LNCaP clone FGC (cell line): ENCODE measurements around the gene SLC4A8.

Source experiments
- DNase-seq: peaks from one replicate; pipeline ENCODE4 v3.0.0-alpha.2; 2011; ENCODE audit warnings: low read depth
- H3K4me3 ChIP-seq: 2 replicates; pipeline ENCODE4 v1.5.1; 2011; ENCODE audit warnings: mild to moderate bottlenecking, low read depth, low read length, control low read depth
- TF ChIP-seq, protein P1 (sequence below): IDR thresholded peaks from 2 replicates; pipeline ENCODE4 v1.5.1; 2012; ENCODE audit warnings: mild to moderate bottlenecking; ENCODE audit not compliant: control insufficient read depth, insufficient read depth; ENCODE audit errors: extremely low read depth

Gene SLC4A8

DNA sequence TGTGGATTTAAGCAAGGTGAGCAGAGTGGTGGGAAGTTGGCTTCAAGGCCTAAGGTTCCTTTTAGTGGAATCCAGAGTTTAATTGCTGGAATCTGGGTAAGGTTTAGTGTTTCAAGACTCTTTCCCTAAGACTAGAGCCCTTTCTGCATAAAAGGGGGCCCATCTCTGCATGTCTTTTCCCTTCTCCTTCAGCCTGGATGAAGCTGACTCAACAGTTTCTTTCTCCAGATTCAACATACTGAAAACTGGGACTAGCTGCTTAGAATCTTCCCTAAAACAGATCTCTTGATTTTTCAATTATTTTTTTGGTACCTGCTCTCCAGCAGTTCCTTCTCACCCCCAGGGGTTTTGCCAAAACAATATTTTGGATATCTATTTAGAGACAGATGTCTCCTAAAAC is 34.0 kb downstream of the SLC4A8 start:
- TF ChIP-seq, protein P1, sequence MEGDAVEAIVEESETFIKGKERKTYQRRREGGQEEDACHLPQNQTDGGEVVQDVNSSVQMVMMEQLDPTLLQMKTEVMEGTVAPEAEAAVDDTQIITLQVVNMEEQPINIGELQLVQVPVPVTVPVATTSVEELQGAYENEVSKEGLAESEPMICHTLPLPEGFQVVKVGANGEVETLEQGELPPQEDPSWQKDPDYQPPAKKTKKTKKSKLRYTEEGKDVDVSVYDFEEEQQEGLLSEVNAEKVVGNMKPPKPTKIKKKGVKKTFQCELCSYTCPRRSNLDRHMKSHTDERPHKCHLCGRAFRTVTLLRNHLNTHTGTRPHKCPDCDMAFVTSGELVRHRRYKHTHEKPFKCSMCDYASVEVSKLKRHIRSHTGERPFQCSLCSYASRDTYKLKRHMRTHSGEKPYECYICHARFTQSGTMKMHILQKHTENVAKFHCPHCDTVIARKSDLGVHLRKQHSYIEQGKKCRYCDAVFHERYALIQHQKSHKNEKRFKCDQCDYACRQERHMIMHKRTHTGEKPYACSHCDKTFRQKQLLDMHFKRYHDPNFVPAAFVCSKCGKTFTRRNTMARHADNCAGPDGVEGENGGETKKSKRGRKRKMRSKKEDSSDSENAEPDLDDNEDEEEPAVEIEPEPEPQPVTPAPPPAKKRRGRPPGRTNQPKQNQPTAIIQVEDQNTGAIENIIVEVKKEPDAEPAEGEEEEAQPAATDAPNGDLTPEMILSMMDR: no peak
- DNase-seq: no peak
- no peak overlapping the region for H3K4me3 ChIP-seq

DNA sequence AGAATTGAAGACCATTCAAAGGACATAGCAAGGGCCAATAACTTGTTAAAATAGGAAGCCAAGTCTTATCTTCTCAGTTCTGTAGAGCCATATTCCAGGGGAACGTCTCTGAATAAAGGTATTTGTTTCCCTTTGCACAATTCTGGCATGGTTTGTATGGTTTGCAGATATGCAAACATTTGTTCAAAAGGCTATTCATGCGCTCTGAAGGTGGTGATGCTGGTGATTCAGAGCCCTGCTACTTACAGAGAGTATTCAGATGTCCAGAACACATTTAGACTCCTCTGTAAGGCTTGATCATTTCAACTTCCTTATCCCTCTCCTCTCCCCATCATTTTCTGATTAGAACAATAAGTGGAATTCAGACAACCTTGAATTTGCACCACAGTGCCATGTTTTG is 35.9 kb downstream of the SLC4A8 start:
- TF ChIP-seq, protein P1: no peak
- no peak overlapping the region for H3K4me3 ChIP-seq
- no peak for DNase-seq

DNA sequence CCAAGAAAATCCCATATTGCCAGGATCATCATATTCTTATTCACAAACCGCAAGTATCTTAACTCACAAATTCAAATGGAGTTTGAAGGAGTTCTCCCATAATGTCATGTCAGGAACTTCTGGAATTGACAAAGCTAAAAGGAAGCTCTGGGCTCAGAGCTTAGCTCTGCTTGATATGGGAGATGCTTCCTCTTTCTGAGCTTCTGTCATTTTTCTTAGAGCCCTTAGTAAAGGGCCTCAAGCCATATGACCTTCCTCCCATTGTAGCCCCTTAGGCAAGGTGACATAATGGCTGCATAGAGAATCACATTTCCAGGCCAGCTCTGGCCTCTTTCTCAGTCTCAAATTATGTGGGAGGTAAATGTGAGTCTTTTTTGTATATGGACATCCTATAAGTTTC is 40.9 kb downstream of the SLC4A8 start:
- H3K4me3 ChIP-seq: no peak overlapping the region
- DNase-seq: no peak
- TF ChIP-seq, protein P1: no peak

DNA sequence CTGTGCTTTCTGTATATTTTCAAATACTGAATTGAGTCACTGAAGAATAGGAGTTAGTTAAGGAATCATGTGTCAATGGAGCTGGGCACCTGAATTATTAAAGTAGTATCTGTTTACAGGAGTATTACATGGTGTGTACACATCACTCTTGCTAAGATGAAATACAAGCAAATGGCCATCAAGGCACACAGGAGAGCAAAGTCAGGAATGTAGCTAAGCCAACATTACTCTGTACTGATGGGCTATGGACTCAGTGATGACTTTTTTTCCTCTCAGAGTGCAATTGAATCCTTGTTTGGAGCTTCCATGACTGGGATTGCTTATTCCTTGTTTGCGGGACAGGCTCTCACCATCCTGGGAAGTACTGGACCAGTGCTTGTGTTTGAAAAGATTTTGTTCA is 45.5 kb downstream of the SLC4A8 start:
- TF ChIP-seq, protein P1: no peak
- no peak overlapping the region for H3K4me3 ChIP-seq

DNA sequence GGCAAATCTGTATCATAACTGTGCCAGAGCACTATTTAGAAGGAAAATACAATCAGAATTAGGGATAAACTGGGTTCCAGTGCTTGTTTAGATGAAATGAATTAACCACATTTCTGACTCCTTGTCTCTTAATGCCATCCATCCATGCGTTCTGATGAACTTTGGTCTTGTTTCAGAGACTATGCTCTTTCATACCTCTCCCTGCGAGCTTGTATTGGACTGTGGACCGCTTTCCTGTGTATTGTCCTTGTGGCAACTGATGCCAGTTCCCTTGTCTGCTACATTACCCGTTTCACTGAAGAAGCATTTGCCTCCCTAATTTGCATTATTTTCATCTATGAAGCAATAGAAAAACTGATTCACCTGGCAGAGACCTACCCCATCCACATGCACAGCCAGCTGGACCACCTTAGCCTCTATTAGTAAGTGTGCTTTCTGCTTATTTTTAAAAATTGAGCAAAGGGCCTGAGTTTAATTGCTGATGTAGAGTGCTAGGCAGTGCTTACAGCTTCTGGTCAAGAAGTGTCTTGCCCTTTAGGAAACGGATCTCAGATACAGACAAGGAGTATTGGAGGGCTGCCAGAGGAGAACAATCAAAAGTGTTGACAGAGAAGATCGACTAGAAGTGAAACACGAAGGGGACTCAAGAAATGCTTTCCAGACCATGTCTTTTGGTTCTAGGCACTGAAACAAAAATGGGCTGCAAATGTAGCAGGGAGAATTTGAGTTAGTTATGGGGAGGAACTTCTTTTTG is 46.7 kb downstream of the SLC4A8 start:
- peak; percentile 6 for DNase-seq
- TF ChIP-seq, protein P1: no peak
- H3K4me3 ChIP-seq: no peak overlapping the region

More for the DNA sequence above, 45.5 kb downstream of the SLC4A8 start:
- DNase-seq: no peak

DNA sequence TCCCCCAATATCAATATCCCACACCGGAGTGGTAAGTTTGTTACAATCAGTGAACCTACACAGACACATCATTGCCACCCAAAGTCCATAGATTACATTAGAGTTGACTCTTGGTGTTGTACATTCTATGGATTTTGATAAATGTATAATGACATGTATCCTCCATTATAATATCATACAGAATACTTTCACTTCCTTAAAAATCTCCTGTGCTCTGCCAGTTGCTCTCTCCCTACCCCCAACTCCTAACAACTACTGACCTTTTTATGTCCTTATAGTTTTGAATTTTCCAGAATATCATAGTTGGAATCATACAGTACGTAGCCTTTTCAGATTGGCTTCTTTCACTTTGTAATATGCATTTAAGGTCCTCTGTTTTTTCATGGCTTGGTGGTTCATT is 48.4 kb downstream of the SLC4A8 start:
- no peak for DNase-seq
- H3K4me3 ChIP-seq: no peak overlapping the region
- TF ChIP-seq, protein P1: no peak

DNA sequence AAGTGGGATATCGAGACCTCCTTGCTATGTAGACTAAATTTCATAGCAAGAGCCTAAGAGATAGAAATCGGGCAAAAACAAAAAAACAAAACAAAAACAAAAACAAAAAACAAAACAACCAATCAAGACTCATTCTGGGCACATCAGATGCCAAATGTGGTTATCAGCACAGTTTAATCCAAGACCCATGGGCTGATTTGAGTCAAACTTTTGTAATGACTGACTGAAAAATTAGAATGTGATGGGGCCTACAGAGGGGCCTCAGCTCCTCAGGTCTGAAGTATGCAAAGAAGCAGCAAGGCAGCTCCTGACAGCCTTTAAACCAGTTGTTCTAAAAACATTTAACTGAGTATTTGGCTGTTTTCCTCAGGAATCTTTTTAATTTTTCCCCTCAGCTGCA is 49.3 kb downstream of the SLC4A8 start:
- DNase-seq: no peak
- no peak overlapping the region for H3K4me3 ChIP-seq
- TF ChIP-seq, protein P1: no peak
